ENCODE results near the gene ZNF862.

Gene ZNF862

DNA sequence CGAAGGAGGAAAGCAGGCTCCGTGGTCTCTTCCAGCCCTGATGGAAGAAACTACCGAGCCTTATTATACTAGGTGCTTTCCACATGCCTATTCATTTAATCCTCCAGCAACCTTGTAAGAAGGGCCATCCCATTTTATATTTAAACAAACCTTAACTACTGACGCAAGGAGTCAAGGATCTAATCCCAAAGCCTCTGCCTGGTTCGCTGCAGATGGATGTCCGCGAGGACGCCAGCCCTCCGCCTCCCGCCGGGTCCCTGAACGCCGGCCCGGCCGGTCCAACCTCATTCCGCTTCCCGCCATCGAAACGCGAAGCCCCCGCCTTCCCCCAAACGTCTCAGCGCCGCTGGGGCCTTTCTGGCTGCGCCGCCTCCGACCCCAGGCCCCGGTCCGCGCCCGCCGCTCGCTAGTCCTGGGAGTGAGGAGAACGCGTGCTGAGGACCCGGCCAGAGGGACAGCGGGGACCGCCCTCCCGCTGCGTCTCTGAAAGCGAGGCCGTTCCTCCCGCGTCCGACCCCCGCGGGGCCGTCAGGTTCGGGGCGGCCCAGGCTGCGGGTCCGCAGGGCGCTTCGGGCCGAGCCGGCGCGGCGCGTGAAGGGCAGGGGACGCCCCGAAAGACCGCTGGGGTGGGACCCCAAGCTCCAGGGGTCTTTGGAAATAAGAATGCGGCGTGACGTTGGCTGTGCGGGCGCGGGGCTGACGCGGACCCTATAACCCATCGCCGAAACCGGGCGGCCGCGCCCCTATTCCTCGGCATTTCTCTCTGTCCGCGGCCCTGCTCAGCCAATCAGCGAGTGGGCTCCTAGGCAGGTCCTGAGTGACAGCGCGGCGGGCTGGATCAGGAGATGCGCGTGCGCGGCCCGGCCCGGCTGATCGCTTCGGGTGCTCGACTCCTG is 35.1 kb downstream of the ZNF862 start, which contains the start of gene ATP6V0E2:
TSS of gene ATP6V0E2 (plus strand) at position 896 of the 896 bp plus-strand sequence. CDS start 97 bp downstream, outside the sequence.
- Histone ChIP-seq H3K4me2 (ENCODE audit: insufficient read depth, low read length) (peak within 1 kb of the TSS; percentile 96), H3K36me3 (ENCODE audit: insufficient read depth, low read length) (peaks cover 28% of the 10 kb centered on the region), H3K9me3 (ENCODE audit: insufficient read depth, low read length, severe bottlenecking) (no peaks in the 10 kb centered on the region), H3K79me2 (ENCODE audit: insufficient read depth, low read length) (peaks cover 28% of the 10 kb centered on the region), H3K9ac (ENCODE audit: low read depth, low read length) (peak within 1 kb of the TSS; percentile 83), H3K4me3 (ENCODE audit: low read depth in 1 of 2, low read length in 2 of 2) (peak within 1 kb of the TSS; percentile 67 to 79), H4K20me1 (ENCODE audit: insufficient read depth, low read length) (peaks cover 5% of the 10 kb centered on the region), H3K4me1 (ENCODE audit: insufficient read depth, low read length) (peaks cover 69% of the 10 kb centered on the region), H3K27me3 (ENCODE audit: insufficient read depth, low read length, poor library complexity) (no peaks in the 10 kb centered on the region), H2AFZ (ENCODE audit: low read depth, low read length) (peak within 1 kb of the TSS; percentile 96), H3K27ac (ENCODE audit: low read length) (peak within 1 kb of the TSS; percentile 62)
- ATAC-seq (ENCODE audit: insufficient read depth, low read depth) (peak; percentile 90), DNase-seq (peak; percentile 92)
- no peak for TF ChIP-seq EZH2 (IDR thresholded peaks at IDR 0.05; ENCODE audit: borderline replicate concordance, low read depth, low read length, severe bottlenecking)
- TF ChIP-seq, protein P1, sequence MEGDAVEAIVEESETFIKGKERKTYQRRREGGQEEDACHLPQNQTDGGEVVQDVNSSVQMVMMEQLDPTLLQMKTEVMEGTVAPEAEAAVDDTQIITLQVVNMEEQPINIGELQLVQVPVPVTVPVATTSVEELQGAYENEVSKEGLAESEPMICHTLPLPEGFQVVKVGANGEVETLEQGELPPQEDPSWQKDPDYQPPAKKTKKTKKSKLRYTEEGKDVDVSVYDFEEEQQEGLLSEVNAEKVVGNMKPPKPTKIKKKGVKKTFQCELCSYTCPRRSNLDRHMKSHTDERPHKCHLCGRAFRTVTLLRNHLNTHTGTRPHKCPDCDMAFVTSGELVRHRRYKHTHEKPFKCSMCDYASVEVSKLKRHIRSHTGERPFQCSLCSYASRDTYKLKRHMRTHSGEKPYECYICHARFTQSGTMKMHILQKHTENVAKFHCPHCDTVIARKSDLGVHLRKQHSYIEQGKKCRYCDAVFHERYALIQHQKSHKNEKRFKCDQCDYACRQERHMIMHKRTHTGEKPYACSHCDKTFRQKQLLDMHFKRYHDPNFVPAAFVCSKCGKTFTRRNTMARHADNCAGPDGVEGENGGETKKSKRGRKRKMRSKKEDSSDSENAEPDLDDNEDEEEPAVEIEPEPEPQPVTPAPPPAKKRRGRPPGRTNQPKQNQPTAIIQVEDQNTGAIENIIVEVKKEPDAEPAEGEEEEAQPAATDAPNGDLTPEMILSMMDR (IDR thresholded peaks at IDR 0.05; ENCODE audit: borderline replicate concordance, extremely low read depth, low read length, poor library complexity, severe bottlenecking): no peak

DNA sequence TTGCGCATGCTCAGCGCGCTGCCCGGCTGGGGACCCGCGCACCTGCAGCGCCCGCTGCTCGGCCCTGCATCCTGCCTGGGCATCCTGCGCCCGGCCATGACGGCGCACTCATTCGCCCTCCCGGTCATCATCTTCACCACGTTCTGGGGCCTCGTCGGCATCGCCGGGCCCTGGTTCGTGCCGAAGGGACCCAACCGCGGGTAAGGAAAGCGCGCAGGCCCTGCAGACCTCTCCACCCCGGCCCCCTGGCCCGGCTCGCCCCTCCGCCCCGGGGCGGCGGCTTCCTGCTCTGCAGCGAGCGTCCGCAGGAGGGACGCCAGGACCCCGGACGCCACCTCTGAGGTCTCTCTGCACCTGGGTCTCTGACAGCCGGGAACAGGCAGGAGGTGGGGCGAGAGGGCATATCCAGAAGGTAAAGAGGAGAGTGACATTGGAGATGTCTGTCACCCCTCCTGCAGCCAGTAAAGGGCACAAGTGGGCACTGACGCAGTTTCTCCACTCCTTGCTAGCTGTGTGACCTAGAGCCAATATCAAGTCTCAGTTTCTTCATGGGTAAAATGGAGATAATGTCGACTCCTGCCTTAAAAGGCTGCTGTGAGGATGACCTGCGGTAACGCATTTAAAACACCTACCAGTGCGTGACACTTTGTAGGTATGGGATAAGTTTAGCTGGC is 35.9 kb downstream of the ZNF862 start:
- peak overlapping the region; percentile 96 for H2AFZ ChIP-seq (ENCODE audit: low read depth, low read length)
- H3K9me3 ChIP-seq (ENCODE audit: insufficient read depth, low read length, severe bottlenecking): no peaks in the 10 kb centered on the region
- peak overlapping the region; percentile 62 for H3K27ac ChIP-seq (ENCODE audit: low read length)
- peak overlapping the region; percentile 83 for H3K9ac ChIP-seq (ENCODE audit: low read depth, low read length)
- ATAC-seq (ENCODE audit: insufficient read depth, low read depth) (peak; percentile 54), DNase-seq (no peak)
- no peaks in the 10 kb centered on the region for H3K27me3 ChIP-seq (ENCODE audit: insufficient read depth, low read length, poor library complexity)
- H4K20me1 ChIP-seq (ENCODE audit: insufficient read depth, low read length): peaks cover 5% of the 10 kb centered on the region
- peaks cover 26% of the 10 kb centered on the region for H3K36me3 ChIP-seq (ENCODE audit: insufficient read depth, low read length)
- H3K4me1 ChIP-seq (ENCODE audit: insufficient read depth, low read length): peaks cover 61% of the 10 kb centered on the region
- peak overlapping the region; percentile 96 for H3K4me2 ChIP-seq (ENCODE audit: insufficient read depth, low read length)
- H3K79me2 ChIP-seq (ENCODE audit: insufficient read depth, low read length): peaks cover 28% of the 10 kb centered on the region
- peak overlapping the region; percentile 67 to 79 for H3K4me3 ChIP-seq (ENCODE audit: low read depth in 1 of 2, low read length in 2 of 2)
- no peak for TF ChIP-seq EZH2 (IDR thresholded peaks at IDR 0.05; ENCODE audit: borderline replicate concordance, low read depth, low read length, severe bottlenecking)
- TF ChIP-seq, protein P1 (IDR thresholded peaks at IDR 0.05; ENCODE audit: borderline replicate concordance, extremely low read depth, low read length, poor library complexity, severe bottlenecking): no peak

DNA sequence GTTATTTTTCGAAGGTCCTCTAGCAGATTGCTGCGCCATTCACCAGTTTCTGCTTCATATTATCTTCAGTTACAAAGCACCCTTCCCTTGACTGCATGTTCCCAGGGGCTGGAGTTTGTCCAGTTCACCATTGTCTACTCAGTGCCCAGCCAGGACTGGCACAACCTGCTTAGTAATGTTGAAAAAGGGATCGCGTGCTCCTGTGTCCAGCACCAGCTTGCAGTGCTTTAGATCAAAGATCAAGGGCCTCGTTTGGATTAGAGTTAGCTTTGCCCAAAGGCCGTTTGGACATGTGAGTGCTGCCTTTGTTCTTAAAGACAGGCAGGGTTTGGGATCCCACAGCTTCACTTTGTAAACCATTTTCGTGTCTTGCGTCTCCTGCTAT is 36.5 kb downstream of the ZNF862 start:
- Histone ChIP-seq H3K79me2 (ENCODE audit: insufficient read depth, low read length) (peaks cover 28% of the 10 kb centered on the region), H3K27me3 (ENCODE audit: insufficient read depth, low read length, poor library complexity) (no peaks in the 10 kb centered on the region), H2AFZ (ENCODE audit: low read depth, low read length) (peak overlapping the region; percentile 96; the same call in 1 of the 2 replicates), H3K4me1 (ENCODE audit: insufficient read depth, low read length) (peaks cover 56% of the 10 kb centered on the region), H3K36me3 (ENCODE audit: insufficient read depth, low read length) (peaks cover 31% of the 10 kb centered on the region), H3K9me3 (ENCODE audit: insufficient read depth, low read length, severe bottlenecking) (no peaks in the 10 kb centered on the region), H3K4me2 (ENCODE audit: insufficient read depth, low read length) (peak overlapping the region; percentile 96), H3K27ac (ENCODE audit: low read length) (peak overlapping the region; percentile 62), H3K4me3 (ENCODE audit: low read depth in 1 of 2, low read length in 2 of 2) (peak overlapping the region; percentile 67 to 79), H4K20me1 (ENCODE audit: insufficient read depth, low read length) (peaks cover 8% of the 10 kb centered on the region), H3K9ac (ENCODE audit: low read depth, low read length) (peak overlapping the region; percentile 83)
- TF ChIP-seq EZH2 (IDR thresholded peaks at IDR 0.05; ENCODE audit: borderline replicate concordance, low read depth, low read length, severe bottlenecking): no peak
- TF ChIP-seq, protein P1 (IDR thresholded peaks at IDR 0.05; ENCODE audit: borderline replicate concordance, extremely low read depth, low read length, poor library complexity, severe bottlenecking): no peak
- no peak for ATAC-seq (ENCODE audit: insufficient read depth, low read depth)
- no peak for DNase-seq
